ENCODE data around the gene NKX3-2. TPM values are rescaled to one million over a fixed set of nuclear protein-coding genes. Genes with fewer than 3 reads are reported as not detected.

The NKX3-2 gene
- total and polyA plus RNA-seq, 2 of the 8 experiments (the other 6 are each of a cell fraction or from before 2014, with no cell fraction given) = 0.13 TPM; not detected in 1

Other genes with a start within 250 kb of the NKX3-2 start
- gene RAB28, start 60.2 kb downstream of the NKX3-2 start, total RNA-seq (2021; fragmentation: NEBNext Ultra II Directional; extraction: Animal tissue kit (Norgen Biotek cat#: 25700)) = 18.7 and 20.8 TPM in 2 replicates
- 10.5 and 16.0 TPM in 2 replicates for gene RAB28, start 60.2 kb downstream of the NKX3-2 start, polyA plus RNA-seq (2011; rRNA removed)
- gene BOD1L1, start 83.2 kb upstream of the NKX3-2 start, total RNA-seq (2021; fragmentation: NEBNext Ultra II Directional; extraction: Animal tissue kit (Norgen Biotek cat#: 25700)) = 34.9 and 39.3 TPM in 2 replicates
- 4.3 and 6.8 TPM in 2 replicates for gene BOD1L1, start 83.2 kb upstream of the NKX3-2 start, polyA plus RNA-seq (2011; rRNA removed)

Data from H1 (cell line).